Lower lobe of right lung (tissue), 2 donors: ENCODE data around the gene PXYLP1. TPM values are rescaled to one million over a fixed set of nuclear protein-coding genes. Genes with fewer than 3 reads are reported as not detected.

ENCODE experiments used
- ATAC-seq, 2 donors: fragments of 200-7000 bp; cut with Tn5 transposase; one replicate each; pipeline ENCODE4 v1.9.1; 2020 to 2022; ENCODE audit warnings: mild to moderate bottlenecking in 2 of 2, moderate library complexity in 2 of 2
- DNase-seq: peaks from one replicate; pipeline ENCODE4 v3.0.0-alpha.2; 2020
- H3K27ac ChIP-seq: fragments of 200-600 bp; one replicate; pipeline ENCODE4 v1.8.0; 2022
- H3K27me3 ChIP-seq: fragments of 200-600 bp; one replicate; pipeline ENCODE4 v1.8.0; 2022; ENCODE audit warnings: low read depth
- H3K36me3 ChIP-seq: fragments of 200-600 bp; one replicate; pipeline ENCODE4 v1.8.0; 2022; ENCODE audit warnings: mild to moderate bottlenecking
- H3K4me1 ChIP-seq: fragments of 200-600 bp; one replicate; pipeline ENCODE4 v1.8.0; 2022
- H3K4me3 ChIP-seq: fragments of 200-600 bp; one replicate; pipeline ENCODE4 v1.8.0; 2022; ENCODE audit warnings: mild to moderate bottlenecking
- H3K9me3 ChIP-seq: fragments of 200-600 bp; one replicate; pipeline ENCODE4 v1.8.0; 2022
- intact Hi-C: fragments of 100-400 bp; cut with DNase I; formaldehyde crosslinking; loops from one replicate; pipeline ENCODE4 v1.11.0; 2022
- total RNA-seq: library from RNA; stranded (reverse); fragmentation: NEBNext Ultra II Directional; extraction: Animal tissue kit (Norgen Biotek cat#: 25700); gene quantifications from one replicate; pipeline ENCODE4 v1.2.1, GENCODE V29; 2021
- TF ChIP-seq, protein P1 (sequence below): fragments of 200-600 bp; IDR thresholded peaks from one replicate; pipeline ENCODE4 v1.8.0; 2022; ENCODE audit warnings: antibody characterized with exemption, mild to moderate bottlenecking
- donor health status: DM: no; HTN: yes; CAD: no; lungs with severe emphysema.

The PXYLP1 gene
- total RNA-seq, 1 donor from 2014 or later, result 8.9 TPM

- Histone ChIP-seq H3K4me3 (no peak overlapping the region), H3K36me3 (no peaks in the 10 kb centered on the region), H3K9me3 (no peaks in the 10 kb centered on the region), H3K27me3 (no peaks in the 10 kb centered on the region), H3K4me1 (no peaks in the 10 kb centered on the region), H3K27ac (no peak overlapping the region)
- TF ChIP-seq, protein P1, sequence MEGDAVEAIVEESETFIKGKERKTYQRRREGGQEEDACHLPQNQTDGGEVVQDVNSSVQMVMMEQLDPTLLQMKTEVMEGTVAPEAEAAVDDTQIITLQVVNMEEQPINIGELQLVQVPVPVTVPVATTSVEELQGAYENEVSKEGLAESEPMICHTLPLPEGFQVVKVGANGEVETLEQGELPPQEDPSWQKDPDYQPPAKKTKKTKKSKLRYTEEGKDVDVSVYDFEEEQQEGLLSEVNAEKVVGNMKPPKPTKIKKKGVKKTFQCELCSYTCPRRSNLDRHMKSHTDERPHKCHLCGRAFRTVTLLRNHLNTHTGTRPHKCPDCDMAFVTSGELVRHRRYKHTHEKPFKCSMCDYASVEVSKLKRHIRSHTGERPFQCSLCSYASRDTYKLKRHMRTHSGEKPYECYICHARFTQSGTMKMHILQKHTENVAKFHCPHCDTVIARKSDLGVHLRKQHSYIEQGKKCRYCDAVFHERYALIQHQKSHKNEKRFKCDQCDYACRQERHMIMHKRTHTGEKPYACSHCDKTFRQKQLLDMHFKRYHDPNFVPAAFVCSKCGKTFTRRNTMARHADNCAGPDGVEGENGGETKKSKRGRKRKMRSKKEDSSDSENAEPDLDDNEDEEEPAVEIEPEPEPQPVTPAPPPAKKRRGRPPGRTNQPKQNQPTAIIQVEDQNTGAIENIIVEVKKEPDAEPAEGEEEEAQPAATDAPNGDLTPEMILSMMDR, result peak; percentile 86
- ATAC-seq (peak; percentile 82 to 89), DNase-seq (no peak)
- intact Hi-C loops, result no loop called here
These were observed 72.0 kb downstream of the PXYLP1 start for GRCh38 chr3:141303481-141304223.

GRCh38 chr3:141305436-141305835 is 73.8 kb downstream of the PXYLP1 start:
- no peaks in the 10 kb centered on the region for H3K9me3 ChIP-seq
- no peaks in the 10 kb centered on the region for H3K4me1 ChIP-seq
- intact Hi-C loops, result no loop called here
- no peak overlapping the region for H3K27ac ChIP-seq
- DNase-seq (no peak), ATAC-seq (no peak)
- TF ChIP-seq, protein P1, result no peak
- H3K36me3 ChIP-seq, result no peaks in the 10 kb centered on the region
- no peaks in the 10 kb centered on the region for H3K27me3 ChIP-seq
- H3K4me3 ChIP-seq, result no peak overlapping the region

GRCh38 chr3:141306276-141306675 is 74.7 kb downstream of the PXYLP1 start:
- ATAC-seq (no peak), DNase-seq (no peak)
- Histone ChIP-seq H3K4me1 (peaks cover 6% of the 10 kb centered on the region), H3K27me3 (no peaks in the 10 kb centered on the region), H3K36me3 (no peaks in the 10 kb centered on the region), H3K9me3 (no peaks in the 10 kb centered on the region), H3K4me3 (no peak overlapping the region), H3K27ac (no peak overlapping the region)
- TF ChIP-seq, protein P1, result no peak
- intact Hi-C loops, result no loop called here

GRCh38 chr3:141306922-141307321 is 75.3 kb downstream of the PXYLP1 start:
- no peak overlapping the region for H3K4me3 ChIP-seq
- H3K27me3 ChIP-seq, result no peaks in the 10 kb centered on the region
- no peaks in the 10 kb centered on the region for H3K36me3 ChIP-seq
- intact Hi-C loops, result no loop called here
- DNase-seq (no peak), ATAC-seq (no peak)
- H3K27ac ChIP-seq, result no peak overlapping the region
- TF ChIP-seq, protein P1, result no peak
- peaks cover 6% of the 10 kb centered on the region for H3K4me1 ChIP-seq
- no peaks in the 10 kb centered on the region for H3K9me3 ChIP-seq

GRCh38 chr3:141307351-141308059 is 75.9 kb downstream of the PXYLP1 start:
- Histone ChIP-seq H3K4me3 (no peak overlapping the region), H3K9me3 (no peaks in the 10 kb centered on the region), H3K4me1 (peaks cover 12% of the 10 kb centered on the region), H3K27ac (no peak overlapping the region), H3K36me3 (no peaks in the 10 kb centered on the region), H3K27me3 (no peaks in the 10 kb centered on the region)
- intact Hi-C loops, result no loop called here
- ATAC-seq, result no peak
- TF ChIP-seq, protein P1, result no peak
- no peak for DNase-seq
